RWPE1 (cell line): ENCODE data around the gene AMER2.

Experiments
- CTCF ChIA-PET: fragments of 350-600 bp; sonication (Branson Sonifier 250); formaldehyde crosslinking; extraction: SDS; loops from one replicate; lab custom pipeline; 2021; lab: Yijun Ruan, JAX
- POLR2A ChIA-PET: fragments of 400-600 bp; formaldehyde crosslinking; extraction: SDS; loops from one replicate; lab custom pipeline; 2020; ENCODE audit warnings: antibody characterized with exemption; ENCODE audit not compliant: low non-redundant PET; lab: Yijun Ruan, JAX
- DNase-seq: peaks from one replicate; pipeline ENCODE4 v3.0.0; 2012; ENCODE audit warnings: low spot score
- H3K27ac ChIP-seq: fragments of 450-650 bp; 2 replicates; pipeline ENCODE4 v1.5.1; 2017
- CTCF ChIP-seq: fragments of 450-650 bp; conservative IDR thresholded peaks from 2 replicates; pipeline ENCODE4 v1.5.1; 2017; ENCODE audit warnings: low read depth, mild to moderate bottlenecking

The AMER2 gene

GRCh38 chr13:25118378-25118905 is 53.6 kb downstream of the AMER2 start:
- no peak for TF ChIP-seq CTCF
- H3K27ac ChIP-seq = no peak overlapping the region
- ChIA-PET CTCF (interaction anchor here (0.6 kb wide), 1 partner anchor 32 kb away, joined by 3 read pairs; no protein-coding TSS in a partner anchor), POLR2A (no interaction called here)
- no peak for DNase-seq

GRCh38 chr13:25117312-25117711 is 54.8 kb downstream of the AMER2 start:
- no peak for DNase-seq
- H3K27ac ChIP-seq = no peak overlapping the region
- ChIA-PET CTCF (no interaction called here), POLR2A (no interaction called here)
- no peak for TF ChIP-seq CTCF

GRCh38 chr13:25116044-25116443 is 56.0 kb downstream of the AMER2 start:
- POLR2A ChIA-PET = no interaction called here
- CTCF ChIA-PET = no interaction called here
- TF ChIP-seq CTCF = no peak
- no peak overlapping the region for H3K27ac ChIP-seq
- DNase-seq = no peak

GRCh38 chr13:25114220-25114619 is 57.9 kb downstream of the AMER2 start:
- CTCF ChIA-PET = interaction anchor here (0.5 to 2.5 kb wide), 16 partner anchors 11 to 728 kb away, joined by 3 to 9 read pairs (median 4); no protein-coding TSS in a partner anchor
- TF ChIP-seq CTCF = peak; percentile 93
- POLR2A ChIA-PET = no interaction called here
- no peak overlapping the region for H3K27ac ChIP-seq
- peak; percentile 71 for DNase-seq

GRCh38 chr13:25112695-25113255 is 59.3 kb downstream of the AMER2 start:
- ChIA-PET POLR2A (no interaction called here), CTCF (interaction anchor here (0.6 to 2.5 kb wide), 3 partner anchors 26 to 171 kb away, joined by 3 to 6 read pairs (median 5); no protein-coding TSS in a partner anchor)
- DNase-seq = no peak
- TF ChIP-seq CTCF = no peak
- no peak overlapping the region for H3K27ac ChIP-seq
